Sciatic nerve (tissue), 2 donors: ENCODE results near the gene RTCA. TPM values are rescaled to one million over a fixed set of nuclear protein-coding genes. Genes with fewer than 3 reads are reported as not detected.
A peak's percentile ranks its signal among the peaks of the same experiment; 100 is the strongest.
"Not testable (repeated sequence)": the region's sequence is repeated elsewhere in the genome, so short reads cannot be mapped to it uniquely, and the experiment has no call there.

Experiments used
- ATAC-seq: fragments of 200-7000 bp; cut with Tn5 transposase; one replicate; pipeline ENCODE4 v1.9.1; 2020; ENCODE audit warnings: mild to moderate bottlenecking, moderate library complexity
- DNase-seq: peaks from one replicate; pipeline ENCODE4 v3.0.0-alpha.2; 2020; ENCODE audit warnings: low spot score
- intact Hi-C: fragments of 100-400 bp; cut with DNase I; formaldehyde crosslinking; loops from one replicate; pipeline ENCODE4 v1.14.2; 2022
- total RNA-seq: library from RNA; stranded (reverse); fragmentation: NEBNext Ultra II Directional; extraction: Animal tissue kit (Norgen Biotek cat#: 25700); gene quantifications from one replicate; pipeline ENCODE4 v1.2.1, GENCODE V29; 2021
- donor health status: DM: no; HTN: no; CAD: no.
- donor health status: DM: no; HTN: no; CAD: no.

Gene RTCA
- total RNA-seq, 1 donor from 2014 or later, result 23.6 TPM

GRCh38 chr1:100253552-100253951 is 12.5 kb upstream of the RTCA start:
- DNase-seq (no peak), ATAC-seq (no peak)
- intact Hi-C loops, result no loop called here

DNA sequence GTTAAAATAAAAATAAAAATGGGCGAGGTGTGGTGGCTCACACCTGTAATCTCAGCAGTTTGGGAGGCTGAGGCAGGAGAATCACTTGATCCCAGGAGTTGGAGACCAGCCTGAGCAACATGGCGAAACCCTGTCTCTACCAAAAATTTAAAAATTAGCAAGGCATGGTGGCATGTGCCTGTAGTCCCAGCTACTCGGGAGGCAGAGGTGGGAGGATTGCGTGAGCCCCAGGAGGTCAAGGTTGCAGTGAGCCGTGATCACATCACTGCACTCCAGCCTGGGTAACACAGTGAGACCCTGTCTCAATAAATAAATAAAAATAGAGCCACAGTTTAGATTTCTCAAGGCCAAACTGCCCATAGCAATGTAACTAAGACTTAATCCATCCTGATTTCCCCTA is 9.7 kb upstream of the RTCA start:
- ATAC-seq, DNase-seq, intact Hi-C loops: not testable (repeated sequence)

DNA sequence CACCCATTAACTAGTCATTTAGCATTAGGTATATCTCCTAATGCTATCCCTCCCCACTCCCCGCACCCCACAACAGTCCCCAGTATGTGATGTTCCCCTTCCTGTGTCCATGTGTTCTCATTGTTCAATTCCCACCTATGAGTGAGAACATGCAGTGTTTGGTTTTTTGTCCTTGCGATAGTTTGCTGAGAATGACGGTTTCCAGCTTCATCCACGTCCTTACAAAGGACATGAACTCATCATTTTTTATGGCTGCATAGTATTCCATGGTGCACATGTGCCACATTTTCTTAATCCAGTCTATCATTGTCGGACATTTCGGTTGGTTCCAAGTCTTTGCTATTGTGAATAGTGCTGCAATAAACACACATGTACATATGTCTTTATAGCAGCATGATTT is 7.6 kb upstream of the RTCA start:
- ATAC-seq, intact Hi-C loops, DNase-seq: not testable (repeated sequence)

GRCh38 chr1:100261686-100262085 is 4.3 kb upstream of the RTCA start:
- no peak for ATAC-seq
- intact Hi-C loops, result no loop called here

DNA sequence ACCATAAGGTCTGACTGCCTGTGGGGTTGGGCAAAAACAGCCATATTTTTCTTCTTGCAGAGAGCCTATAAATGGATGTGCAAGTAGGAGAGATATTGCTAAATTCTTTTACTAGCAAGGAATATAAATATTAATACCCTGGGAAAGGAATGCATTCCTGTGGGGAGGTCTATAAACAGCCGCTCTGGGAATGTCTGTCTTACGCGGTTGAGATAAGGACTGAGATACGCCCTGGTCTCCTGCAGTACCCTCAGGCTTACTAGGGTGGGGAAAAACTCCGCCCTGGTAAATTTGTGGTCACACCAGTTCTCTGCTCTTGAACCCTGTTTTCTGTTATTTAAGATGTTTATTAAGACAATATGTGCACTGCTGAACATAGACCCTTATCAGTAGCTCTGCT is 1.9 kb upstream of the RTCA start:
- ATAC-seq, intact Hi-C loops, DNase-seq: not testable (repeated sequence)

More at GRCh38 chr1:100261686-100262085, 4.3 kb upstream of the RTCA start:
- no peak for DNase-seq

DNA sequence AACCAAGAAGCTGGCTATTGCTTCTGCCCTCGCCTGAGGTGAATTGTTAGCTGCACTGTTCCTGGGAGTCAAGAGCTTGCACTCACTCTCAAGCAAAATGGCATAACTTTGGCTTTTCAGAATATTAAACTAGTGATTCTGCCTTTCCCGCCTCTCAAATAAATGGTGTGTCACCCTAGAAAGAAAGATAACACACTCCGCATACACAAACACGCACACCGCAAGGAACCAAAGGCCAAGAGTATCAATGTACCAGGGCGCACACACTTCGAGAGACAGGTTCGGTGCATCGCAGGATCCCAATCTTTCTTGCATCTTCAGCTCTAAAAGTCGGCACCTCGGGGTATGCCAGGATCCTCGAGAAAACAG is 470 bp upstream of the RTCA start:
- intact Hi-C loops, result no loop called here
- ATAC-seq, result peak; percentile 57
- DNase-seq, result no peak

DNA sequence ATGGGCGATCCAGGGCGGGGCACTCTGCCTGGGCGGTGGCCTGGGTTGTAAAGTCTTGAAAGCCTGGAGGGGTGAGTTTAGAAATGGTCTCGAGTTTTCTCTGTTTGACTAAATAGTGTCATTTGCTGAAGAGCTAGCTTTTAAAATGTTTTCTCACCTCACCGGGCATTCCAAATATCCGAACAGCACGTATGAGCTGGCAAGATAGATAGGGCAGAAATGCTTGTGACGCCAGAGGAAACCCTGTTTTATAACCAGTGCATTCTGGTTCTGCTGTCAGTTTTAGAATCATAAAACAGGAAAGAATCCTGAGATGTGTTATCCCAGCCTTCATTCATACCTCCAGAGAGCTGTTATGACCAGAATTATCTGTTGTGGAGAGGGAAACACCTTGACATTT is 725 bp downstream of the RTCA start:
- intact Hi-C loops, result no loop called here
- ATAC-seq, result peak; percentile 25
- DNase-seq, result no peak

GRCh38 chr1:100267284-100267683 is 1.3 kb downstream of the RTCA start:
- intact Hi-C loops, result no loop called here
- no peak for DNase-seq
- no peak for ATAC-seq

DNA sequence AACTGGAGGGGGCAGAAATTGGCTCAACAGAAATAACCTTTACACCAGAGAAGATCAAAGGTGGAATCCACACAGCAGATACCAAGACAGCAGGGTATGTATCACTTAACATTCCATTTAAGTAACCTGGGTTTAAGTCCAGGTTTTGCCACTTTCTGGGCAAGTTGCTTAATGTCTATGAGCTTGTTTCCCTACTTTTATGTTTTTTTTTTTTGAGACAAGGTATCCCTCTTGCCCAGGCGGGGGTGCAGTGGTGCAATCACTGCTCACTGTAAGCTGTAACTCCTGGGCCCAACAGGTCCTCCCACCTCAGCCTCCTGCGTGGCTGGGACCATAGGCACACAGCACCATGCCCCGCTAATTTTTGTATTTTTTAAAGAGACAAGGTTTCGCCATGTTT is 2.2 kb downstream of the RTCA start:
- intact Hi-C loops, result no loop called here
- no peak for DNase-seq
- no peak for ATAC-seq

- DNase-seq (no peak), ATAC-seq (no peak)
- intact Hi-C loops, result no loop called here
Observed at GRCh38 chr1:100277866-100278265, 11.8 kb downstream of the RTCA start.

DNA sequence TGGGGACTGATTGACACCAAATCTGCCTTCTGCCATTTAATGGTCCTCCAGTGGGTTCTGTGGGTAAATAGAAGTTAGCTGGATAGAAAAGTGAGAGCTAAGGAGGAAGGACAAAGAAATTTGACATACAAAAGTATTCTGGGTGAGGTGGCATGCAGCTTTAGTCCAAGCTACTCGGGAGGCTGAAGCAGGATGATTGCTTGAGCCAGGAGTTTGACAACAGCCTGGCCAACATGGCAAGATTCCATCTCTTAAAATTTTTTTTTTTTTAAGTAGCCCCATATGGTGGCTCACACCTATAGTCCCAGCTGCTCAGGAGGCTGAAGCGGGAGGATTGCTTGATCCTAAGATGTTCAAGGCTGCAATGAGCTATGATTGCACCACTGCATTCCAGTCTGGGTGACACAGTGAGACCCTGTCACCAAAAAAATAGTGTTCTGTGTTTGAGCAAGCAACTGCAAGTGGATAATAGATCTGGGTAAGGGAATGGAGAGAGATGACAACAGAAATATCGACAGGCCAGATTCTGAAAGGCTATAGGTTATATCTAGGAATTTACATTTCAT is 13.4 kb downstream of the RTCA start:
- intact Hi-C loops, result no loop called here
- DNase-seq (no peak), ATAC-seq (no peak)

DNA sequence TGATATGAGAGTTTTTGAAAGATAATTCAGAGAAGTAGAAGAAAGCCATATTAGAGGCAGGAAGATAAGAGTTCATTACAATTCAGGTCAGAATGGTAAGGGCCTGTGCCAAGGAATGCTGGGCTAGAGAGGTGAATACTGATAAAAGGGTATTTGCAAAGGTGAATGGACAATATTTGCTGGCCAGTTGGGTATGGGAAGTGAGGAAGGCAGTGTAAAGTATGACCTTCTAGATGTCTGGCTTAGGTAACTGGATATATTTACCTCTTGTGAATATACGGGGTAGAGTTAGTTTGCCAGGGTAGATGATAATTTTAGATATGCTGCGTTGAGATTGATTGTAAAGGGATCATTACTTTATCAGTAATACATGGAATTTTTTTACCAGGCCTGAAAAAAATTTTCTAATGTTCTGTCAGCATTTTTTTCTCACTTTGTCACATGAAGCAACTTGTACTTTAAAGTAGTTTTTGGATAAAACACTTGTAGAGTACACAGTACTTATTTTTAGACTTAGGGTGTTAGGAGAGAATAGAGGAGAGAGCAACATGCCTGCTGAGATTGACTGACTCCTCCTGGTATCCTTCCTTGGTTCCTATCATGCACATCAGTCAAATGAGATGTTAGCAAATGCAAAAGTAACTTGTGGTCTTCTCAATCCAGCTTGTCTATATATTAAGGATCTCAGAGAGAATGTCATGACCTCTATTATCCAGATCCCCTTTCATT is 14.1 kb downstream of the RTCA start:
- ATAC-seq (no peak), DNase-seq (no peak)
- intact Hi-C loops, result no loop called here

- ATAC-seq (no peak), DNase-seq (no peak)
- intact Hi-C loops, result no loop called here
Observed at GRCh38 chr1:100284591-100284990, 18.6 kb downstream of the RTCA start.

DNA sequence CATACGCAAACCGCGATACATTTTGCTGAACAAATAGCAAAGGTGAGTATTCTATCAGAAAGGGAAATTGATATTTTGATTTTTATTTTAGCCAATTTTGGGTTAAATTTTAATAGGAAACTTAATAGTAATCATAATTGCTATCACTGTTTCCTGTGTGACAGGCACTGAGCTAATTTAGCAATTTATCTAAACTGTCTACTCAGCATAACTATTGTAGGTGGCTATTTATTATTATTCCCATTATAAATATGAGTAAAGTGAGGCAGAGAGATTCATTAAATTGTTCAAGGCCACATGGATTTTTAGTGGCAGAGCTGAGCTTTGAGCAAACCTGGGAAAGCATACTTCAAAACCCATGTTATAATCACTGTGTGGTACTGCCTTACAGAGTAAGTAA is 21.1 kb downstream of the RTCA start:
- ATAC-seq, result no peak
- intact Hi-C loops, result no loop called here
- DNase-seq, result no peak

DNA sequence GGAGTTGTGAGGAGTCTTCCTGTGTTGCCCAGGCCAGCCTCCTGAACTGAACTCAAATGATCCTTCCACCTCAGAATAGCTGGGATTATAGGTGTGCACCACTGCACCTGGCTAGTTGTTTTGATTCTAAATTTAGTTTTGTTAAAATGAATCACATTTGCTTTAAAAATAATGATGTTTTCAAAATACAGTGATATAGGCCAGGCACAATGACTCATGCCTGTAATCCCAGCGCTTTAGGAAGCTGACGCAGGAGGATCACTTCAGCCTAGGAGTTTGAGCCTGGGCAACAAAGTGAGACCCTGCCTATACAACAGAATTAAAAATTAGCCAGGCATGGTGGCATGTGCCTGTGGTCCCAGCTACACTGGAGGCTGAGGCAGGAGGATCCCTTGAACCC is 24.3 kb downstream of the RTCA start:
- DNase-seq (no peak), ATAC-seq (no peak)
- intact Hi-C loops, result no loop called here

- intact Hi-C loops, result no loop called here
- DNase-seq (no peak), ATAC-seq (no peak)
Observed at GRCh38 chr1:100292711-100293110, 26.7 kb downstream of the RTCA start.

- DNase-seq (no peak), ATAC-seq (no peak)
- intact Hi-C loops, result no loop called here
Observed at GRCh38 chr1:100296140-100296539, 30.1 kb downstream of the RTCA start.

- ATAC-seq, DNase-seq, intact Hi-C loops: not testable (repeated sequence)
Observed at GRCh38 chr1:100296997-100297396, 31.0 kb downstream of the RTCA start.

DNA sequence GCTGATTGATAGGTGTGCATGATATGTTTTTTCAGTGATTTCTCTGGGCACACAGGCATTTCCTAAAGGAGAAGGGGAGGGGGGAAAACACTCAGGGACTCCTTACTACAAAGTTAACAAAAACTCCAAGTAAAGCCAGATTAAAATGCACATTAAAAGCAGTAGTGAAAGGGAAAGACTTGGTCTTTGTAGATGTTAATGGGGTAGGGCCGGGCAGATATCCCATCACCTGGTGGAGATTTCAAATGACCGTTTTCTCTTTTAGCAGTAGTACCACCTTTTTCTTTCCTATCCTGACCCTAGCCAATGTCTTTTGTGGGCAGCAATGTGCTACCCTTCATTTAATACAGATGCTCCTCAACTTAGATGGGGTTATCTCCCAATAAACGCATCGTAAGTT is 32.5 kb downstream of the RTCA start:
- DNase-seq, result no peak
- intact Hi-C loops, result no loop called here
- no peak for ATAC-seq

DNA sequence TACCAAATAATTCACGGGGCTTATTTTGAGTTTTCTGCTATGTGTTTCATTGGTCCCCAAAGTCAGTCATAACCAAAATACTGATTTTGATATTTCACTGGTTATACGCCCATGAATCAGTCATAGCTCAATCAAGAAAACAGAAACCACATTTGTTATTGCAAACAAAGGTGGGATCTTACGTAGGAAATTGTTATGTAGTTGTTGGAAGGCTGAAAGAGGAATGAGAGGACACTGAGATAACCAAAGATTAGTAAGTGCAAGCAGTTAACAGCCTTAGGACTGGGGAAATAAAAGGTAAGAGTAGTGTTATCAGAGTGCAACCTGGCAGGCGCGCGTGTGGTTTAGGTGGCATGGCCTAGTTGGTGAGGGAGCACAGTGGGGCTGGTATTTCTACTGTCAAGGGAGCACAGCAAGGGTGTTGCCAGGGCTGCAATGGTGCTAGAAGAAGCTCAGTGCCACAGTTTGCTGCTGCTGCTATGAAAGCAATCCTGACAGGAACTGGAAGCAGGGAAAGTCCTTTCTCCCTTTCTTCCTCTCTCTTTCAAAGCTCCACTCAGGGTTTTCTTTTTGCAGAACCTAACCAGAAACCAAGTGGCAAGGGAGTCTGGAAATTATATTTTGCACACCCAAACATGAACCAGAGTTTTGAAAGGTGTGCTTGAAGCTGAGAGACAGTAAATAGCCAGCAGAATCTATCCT is 33.7 kb downstream of the RTCA start:
- intact Hi-C loops, result no loop called here
- no peak for ATAC-seq
- no peak for DNase-seq
